ENCODE results near the gene TLCD4.

DNA sequence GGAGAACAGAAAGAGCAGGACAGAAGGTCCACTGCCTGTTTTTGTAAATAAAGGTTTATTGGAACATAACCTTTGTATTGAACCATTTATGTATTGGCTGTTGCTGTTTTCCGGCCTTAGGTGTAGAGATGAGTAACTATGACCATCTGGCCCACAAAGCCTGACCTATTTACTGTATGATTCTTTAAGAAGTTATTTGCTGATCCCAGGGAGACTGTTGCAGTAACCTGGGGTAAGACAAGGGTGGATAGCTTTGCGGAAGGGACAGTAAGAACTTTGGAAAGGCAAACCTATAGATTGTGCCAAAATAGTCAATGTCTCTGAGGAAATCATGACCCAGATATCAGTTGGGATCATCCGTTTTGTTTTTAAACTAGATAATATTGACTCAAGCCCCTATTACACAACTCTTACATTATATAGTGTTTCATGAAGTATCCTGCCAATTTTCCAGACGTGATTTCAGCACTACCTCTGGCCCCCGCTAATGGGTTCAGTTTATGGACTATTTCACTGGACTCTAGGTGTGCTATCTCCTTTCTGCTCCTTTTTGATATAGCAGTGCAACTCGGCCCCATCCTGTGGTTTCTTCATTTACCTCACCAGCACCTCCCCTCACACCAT, 20.8 kb upstream of the TLCD4 start:
- TF ChIP-seq POLR2AphosphoS5 (IDR thresholded peaks at IDR 0.05; ENCODE audit: low read depth, low read length), result no peak
- TF ChIP-seq, protein P1, sequence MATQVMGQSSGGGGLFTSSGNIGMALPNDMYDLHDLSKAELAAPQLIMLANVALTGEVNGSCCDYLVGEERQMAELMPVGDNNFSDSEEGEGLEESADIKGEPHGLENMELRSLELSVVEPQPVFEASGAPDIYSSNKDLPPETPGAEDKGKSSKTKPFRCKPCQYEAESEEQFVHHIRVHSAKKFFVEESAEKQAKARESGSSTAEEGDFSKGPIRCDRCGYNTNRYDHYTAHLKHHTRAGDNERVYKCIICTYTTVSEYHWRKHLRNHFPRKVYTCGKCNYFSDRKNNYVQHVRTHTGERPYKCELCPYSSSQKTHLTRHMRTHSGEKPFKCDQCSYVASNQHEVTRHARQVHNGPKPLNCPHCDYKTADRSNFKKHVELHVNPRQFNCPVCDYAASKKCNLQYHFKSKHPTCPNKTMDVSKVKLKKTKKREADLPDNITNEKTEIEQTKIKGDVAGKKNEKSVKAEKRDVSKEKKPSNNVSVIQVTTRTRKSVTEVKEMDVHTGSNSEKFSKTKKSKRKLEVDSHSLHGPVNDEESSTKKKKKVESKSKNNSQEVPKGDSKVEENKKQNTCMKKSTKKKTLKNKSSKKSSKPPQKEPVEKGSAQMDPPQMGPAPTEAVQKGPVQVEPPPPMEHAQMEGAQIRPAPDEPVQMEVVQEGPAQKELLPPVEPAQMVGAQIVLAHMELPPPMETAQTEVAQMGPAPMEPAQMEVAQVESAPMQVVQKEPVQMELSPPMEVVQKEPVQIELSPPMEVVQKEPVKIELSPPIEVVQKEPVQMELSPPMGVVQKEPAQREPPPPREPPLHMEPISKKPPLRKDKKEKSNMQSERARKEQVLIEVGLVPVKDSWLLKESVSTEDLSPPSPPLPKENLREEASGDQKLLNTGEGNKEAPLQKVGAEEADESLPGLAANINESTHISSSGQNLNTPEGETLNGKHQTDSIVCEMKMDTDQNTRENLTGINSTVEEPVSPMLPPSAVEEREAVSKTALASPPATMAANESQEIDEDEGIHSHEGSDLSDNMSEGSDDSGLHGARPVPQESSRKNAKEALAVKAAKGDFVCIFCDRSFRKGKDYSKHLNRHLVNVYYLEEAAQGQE (IDR thresholded peaks at IDR 0.05; ENCODE audit: insufficient read depth in 1 of 2, low read depth in 2 of 2, low read length in 2 of 2), result no peak

Data from PFSK-1 (cell line).